Activated naive CD4-positive, alpha-beta T cell treated with Interleukin-2 at 50 U/mL for 16 hours (primary cell): ENCODE data around the gene GALNT9.

Source experiments
- DNase-seq: peaks from one replicate; pipeline ENCODE4 v3.0.0-alpha.2; 2020

The GALNT9 gene

DNA sequence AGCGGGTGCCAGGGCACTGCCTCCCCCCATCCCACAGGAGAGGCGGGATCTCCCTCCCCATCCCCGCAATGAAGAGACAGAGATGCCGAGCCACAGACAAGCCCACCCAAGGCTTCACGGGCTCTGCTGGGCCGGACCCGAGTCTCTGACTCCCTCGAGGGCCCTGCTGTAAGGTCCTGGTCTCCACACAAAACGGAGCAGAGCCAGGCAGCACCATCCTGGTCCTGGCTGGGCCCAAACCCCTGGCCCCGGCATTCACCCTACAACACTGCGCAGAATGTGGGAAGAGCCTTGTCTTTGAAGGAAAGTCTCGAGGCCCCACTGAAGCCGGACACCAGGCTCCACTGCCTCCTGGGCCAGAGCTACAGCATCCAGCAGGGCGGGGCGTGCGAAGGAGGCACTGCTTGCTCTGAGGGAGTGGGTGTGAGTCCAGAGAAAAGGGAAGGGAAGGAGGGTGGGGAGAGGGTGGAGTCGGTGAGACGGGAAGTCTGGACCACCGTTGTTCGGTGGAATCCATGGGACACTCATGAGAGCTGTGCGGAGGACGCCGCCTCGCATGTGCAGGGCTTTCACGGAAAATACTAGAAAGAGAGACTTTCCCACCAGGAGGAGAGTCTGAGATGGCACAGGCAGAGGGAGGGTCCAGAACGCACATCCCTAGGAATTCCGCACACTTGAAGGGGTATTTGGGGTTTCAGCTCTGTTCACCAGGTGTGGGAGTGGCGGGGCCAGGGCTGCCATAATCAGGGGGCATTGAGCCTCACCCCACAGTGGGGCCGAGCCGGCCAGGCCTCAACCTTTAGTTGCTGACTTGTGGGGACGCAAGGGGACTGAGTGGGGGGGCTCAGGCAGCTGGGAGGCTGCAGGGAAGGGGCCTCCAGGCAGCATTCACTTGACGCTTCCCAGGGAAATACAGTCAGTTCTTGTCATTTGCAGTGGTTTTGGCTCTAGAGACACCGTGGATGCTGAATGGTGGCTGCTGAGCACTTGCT lies 36.8 kb downstream of the GALNT9 start:
- no peak for DNase-seq

DNA sequence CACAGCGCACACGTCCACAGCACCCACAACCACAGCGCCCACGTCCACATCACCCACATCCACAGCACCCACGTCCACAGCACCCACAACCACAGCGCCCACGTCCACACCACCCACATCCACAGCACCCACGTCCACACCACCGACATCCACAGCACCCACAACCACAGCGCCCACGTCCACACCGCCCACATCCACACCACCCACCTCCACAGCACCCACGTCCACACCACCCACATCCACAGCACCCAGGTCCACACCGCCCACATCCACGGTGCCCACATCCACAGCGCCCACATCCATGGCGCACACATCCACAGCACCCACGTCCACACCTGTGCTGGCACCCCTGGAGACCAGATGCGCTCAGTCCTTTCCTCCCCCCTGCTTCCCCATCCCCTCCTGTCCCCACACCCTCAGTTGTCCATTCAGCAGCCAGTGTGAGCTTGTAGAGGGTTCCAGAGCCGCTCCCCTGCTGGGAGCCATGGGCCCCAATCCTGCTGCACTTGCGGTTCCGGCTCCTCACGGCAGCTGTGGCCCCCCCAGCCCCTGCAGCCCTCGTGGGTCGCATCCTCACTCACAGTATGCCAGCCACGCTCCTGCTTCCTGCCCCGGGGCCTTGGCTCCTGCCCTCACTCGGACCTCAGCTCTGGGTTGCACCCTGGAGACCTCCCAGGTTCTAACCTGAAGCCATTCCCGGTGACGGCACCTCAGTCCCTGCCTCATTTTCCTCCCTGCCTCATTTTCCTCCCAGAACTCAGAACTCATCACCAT lies 37.8 kb downstream of the GALNT9 start:
- DNase-seq, result no peak

DNA sequence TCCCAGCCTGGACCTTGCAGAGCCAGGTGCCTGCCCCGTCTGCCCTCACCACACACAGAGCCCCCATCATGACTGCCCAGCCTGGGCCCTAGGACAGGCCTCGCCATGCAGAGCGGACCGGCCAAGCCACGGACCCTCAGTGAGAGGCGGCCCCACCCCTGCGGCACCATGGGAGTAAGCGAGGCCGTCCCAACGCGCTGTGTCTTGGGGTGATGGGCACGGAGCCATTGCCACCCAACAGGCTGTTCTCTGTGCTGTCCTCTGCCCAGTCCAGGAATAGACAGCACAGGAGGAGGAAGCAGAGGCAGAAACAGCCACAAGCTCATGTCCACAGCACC lies 39.2 kb downstream of the GALNT9 start:
- DNase-seq, result no peak

DNA sequence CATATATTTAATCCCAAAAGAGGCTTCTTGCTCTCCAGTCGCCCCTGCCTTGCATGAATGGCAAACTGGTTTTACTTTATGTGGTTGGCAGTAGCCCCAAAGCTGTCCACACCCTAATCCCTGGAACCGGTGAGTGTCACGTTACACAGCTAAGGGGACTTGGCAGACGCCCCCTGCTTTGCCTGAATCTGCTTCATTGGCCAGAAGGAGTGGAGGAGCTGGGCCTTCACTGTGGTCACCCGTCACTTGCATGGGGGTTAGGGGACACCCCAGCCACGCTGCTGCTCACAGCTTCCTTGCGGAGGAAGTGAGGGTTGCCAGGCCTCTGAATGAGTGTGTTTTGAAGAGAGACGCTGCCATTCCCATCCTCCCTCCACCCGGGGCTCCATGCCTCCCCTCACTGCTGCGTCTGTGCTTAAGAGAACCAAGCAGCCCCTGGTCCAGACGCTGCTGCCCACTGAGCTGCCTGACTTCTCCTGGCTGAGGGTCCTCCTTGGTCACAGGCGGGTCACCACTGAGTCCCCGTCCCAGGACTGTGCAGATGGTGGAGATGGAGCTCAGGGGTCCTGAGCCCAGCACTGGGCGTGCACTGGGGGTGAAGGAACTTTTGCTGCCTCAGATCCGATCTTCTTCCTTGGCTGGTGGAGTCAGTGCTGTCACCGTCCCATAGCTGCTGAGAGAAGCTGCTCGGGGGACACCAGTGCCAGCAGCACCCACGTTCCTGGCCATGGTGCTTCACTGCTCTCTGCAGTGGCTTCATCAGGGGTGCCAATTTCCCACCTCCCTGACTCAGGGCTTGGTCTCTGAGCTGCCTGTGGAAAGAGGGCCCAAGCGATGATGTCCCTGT lies 39.8 kb downstream of the GALNT9 start:
- no peak for DNase-seq

DNA sequence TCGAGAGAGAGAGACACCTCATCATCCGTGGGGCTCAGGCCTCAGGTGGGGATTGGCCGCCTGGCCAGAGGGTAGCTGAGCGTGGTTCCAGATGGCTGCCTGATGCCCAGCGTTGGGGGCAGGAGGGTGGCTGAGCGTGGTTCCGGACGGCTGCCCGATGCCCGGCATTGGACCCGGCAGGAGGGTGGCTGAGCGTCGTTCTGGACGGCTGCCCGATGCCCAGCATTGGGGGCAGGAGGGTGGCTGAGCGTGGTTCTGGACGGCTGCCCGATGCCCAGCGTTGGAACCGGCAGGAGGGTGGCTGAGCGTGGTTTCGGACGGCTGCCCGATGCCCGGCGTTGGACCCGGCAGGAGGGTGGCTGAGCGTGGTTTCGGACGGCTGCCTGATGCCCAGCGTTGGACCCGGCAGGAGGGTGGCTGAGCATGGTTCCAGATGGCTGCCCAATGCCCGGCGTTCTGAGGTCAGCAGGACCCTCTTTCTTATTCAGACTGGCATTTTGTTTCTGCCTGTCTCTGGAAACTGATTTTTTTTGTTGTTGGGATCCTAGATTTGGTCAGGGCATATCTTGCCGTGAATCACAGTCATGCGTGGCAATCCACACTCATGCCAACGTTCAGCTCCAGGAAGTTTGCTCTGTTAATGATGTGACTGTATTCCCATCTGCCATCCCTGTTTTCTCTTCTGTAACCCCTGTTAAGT lies 40.7 kb downstream of the GALNT9 start:
- no peak for DNase-seq

DNA sequence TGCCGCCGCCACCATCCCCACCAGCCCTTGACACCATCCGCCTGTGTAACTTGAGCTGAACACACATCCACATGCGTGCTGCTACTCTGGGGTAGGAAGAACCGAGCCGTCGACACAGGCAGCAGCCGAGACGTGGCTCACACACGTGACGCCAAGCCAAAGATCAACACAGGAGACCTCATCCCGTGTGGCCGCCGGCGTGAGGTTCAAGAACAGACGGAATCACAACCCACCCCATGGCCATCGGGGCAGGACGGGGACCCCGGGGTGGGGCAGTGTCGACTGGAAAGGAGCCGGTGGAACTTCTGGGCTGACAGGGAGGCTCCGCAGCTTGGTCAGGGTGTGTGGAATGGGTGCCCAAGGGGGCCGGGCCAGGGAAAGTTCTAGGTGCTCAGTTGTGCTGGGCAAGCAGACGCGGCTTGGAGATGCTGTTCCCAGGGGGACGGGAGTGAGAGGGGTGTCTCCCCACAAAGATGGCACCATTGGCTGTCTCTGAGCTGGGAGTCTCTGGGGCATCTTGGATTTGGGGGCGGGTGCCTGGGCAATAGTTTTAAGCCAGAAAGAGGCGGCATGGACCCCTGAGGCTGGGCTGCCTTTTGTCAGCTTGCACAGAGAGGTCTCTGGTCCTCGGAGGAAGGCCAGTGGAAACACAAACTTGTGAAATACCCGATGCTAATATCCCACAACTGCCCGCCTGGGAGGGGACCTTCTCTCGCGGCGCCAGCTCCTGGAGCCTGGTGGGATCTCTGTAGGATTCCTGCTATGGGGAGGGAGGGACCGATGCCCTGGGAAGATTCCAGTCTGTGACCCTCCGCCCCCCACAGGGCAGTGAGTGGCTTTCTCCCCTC lies 41.8 kb downstream of the GALNT9 start:
- no peak for DNase-seq

DNA sequence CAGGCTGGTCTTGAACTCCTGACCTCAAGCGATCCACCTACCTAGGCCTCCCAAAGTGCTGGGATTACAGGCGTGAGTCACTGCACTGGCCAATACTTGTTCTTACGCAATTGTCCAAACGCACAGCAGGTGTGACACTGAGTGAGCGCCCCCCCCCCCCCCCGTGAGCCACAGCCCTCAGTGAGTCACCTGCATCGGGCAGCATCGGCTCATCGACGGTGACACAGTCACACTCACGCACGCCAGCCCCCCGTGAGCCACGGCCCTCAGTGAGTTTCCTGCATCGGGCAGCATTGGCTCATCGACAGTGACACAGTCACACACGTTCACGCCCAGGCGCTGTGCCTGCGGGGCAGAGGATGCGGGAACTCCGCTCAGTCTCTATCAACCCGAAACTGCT lies 42.5 kb downstream of the GALNT9 start:
- no peak for DNase-seq

DNA sequence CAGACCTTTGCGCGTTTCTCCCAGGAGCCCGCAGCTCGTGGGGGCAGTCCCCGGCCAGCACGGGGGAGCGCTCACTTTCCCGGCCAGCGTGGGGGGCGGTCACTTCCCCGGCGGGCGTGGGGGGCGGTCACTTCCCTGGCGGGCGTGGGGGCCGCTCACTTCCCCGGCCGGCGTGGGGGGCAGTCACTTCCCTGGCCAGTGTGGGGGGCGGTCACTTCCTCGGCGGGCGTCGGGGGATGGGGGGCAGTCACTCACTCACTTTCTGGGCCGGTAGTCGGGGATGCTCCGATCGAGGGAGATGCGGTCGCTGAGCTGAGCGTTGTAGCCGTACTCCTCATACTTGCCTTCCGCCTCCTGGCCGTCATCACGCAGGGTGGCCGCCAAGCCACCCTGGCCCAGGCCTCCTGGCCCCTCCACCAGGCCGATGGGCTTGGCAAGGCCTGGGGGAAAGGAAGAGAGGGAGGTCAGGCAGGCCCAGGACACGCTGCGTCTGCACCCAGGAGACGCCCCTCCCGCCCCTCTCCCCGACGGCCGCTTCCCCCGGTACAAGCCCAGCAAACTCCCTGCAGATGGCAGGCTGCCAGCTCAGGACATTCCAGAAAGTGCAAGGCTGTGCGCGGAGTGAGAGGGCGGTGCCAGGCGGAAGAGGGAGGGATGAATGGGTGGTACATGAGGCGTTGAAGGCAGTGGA lies 43.3 kb downstream of the GALNT9 start:
- no peak for DNase-seq

DNA sequence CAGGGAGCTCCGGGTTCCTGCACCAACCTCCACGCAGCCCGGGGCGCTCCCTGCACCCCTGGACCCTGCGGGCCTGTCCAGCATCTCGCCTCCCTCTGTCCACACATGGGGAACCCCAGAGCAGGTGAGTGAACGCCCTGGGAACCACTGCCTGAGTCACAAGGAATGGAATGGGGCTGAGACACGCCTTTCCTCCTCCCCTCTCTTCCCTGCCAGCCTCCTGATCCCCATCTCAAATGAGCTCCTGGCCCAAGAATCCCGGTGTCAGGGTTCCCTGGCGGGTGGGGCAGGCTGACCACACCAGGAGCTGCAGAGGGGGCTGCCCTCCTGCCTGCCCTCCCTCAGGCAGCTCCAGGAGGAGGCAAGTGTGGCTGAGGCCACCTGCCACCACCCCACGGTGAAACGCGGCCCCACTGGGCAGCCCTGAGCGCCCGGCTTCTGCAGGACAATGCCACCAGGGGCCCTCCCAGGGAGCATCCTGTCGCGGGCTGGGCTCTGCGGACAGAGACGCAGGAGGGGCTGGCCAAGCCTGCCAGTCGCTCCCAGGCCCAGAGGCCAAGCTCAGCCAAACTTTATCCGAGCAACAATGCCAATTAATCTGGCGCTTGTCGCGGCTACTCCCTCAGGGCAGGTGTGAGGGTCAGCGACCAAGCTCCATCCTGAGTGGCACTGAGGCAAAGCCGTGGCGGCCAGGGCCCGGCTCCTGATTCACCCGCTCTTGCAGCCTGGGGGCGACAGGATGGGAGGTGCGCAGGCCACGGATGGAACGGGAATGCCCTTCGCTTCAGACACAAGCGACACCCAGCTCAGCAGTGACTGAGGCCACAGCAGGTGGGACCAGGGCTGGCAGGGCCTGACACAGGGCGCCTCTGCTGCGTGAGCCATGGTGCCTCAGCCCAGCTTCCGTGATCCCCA lies 44.3 kb downstream of the GALNT9 start:
- DNase-seq, result no peak

DNA sequence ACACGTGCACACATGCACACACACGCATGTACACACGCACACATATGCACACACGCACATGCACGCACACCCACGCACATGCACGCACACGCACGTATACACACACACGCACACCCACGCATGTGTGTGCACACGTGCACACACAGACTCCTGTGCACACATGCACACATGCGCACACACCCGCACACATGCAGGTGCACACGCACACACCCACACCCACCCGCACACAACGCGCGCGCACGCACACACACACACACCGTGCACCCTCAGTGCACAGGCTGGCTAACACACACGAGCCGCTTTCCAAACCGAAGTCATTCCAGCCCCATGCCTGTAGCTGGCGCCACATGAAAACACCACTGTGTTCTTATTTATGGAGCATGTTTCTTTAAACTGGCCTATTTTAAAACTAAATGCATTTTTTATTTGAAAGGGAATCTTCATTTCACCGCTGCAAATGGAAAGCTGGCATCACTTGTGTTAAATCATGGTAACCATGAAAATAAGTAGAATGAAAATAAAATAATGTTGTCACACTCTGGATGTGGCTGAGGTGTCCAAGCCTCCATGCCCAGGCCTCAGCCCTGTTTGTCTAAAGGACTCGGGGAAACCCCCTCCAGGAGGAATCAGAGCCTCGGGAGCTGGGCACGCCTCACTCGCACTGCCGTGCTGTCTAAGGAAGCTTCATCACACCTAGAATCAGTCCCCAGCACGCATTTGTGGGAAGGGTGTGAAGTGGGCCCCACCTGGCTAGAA lies 45.1 kb downstream of the GALNT9 start:
- no peak for DNase-seq

DNA sequence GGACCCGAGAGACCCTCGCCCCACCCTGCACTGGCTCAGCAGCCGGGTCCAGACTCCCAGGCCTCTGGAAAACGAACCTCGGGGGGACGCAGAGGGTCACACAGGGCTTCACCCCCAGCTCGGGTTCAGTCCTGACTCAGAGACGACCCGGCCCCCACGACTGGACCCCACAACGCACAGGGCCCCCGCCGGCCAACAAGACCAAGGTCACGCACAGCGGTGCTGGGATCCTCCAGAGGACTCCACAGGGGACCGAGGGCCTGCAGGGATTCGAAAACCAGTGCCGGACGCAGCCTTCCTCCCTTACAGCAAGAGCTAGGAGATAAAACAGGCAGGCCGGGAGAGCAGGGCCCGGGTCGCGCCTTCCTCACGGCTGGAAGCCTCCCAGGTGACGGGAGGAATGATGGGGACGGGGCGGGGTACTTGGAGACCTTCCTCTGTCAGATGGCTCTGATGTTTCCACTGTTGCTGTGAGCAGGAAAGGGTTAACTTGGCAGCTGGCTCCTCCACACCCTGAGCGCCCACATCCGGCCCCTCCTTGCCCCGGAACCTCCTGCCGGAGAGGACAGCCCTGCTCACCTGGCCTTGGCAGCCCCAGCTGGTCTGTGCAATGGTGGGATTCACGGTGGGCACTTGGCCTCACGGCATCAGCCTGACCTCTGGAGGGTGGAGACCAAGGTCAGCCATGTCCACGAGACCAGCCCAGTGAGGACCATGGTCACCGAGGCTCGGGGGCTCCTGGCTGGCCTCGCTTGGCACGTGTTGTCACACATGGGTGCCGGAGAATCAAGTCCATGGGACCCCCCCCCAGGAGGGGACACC lies 46.2 kb downstream of the GALNT9 start:
- no peak for DNase-seq

DNA sequence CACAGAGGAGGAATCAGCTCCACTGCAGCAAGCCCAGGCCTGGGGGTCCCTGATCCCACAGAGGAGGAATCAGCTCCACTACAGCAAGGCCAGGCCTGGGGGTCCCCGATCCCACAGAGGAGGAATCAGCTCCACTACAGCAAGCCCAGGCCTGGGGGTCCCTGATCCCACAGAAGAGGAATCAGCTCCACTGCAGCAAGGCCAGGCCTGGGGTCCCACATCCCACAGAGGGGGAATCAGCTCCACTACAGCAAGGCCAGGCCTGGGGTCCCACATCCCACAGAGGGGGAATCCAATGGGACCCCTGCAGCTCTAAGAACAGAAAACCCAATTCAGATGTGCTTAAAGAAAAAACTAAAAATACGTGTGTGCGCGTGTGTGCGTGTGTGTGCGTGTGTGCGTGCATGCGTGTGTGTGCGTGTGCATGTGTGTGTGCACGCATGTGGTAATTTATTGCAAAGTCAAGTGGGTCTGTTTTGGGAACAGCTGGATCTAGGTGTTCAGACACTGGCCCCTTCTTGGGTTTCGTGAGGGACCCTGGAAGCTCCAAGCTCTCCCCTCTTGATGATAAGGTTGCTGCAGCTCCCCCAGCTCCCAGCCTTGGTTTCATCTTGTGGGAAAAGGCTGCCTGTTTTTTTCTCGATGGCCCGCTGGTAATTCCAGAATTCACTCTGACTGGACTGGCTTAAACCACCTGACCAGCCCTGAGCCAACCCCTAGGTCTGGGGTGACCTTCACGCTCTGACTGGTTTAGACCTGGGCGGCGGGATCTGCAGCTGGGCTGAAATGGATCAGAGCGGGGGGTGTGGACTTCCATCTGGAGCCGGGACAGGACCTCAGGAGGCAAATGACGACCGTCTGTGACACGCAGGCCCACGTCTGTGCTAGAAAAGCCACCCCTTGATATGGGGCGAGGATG lies 47.1 kb downstream of the GALNT9 start:
- DNase-seq, result no peak

DNA sequence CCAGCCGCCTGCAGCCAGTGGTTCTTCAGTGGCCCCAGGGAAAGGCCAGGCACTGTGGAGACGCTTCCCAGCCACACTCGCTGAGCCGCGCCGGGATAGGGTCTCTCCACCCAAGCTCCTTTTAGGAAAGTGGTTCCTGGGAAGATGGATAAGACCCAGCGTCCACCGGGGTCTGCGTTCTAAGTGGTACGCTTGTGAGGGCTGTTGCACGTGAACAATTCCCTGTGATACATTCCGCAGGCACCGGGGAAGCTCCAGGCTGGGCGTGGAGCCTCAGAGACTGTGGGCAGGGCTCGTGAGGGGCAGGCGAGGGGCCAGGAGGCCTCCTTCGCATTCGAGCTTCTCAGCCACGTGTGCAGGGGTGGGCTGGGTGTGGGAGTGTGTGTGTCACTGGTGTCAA lies 48.4 kb downstream of the GALNT9 start:
- no peak for DNase-seq

DNA sequence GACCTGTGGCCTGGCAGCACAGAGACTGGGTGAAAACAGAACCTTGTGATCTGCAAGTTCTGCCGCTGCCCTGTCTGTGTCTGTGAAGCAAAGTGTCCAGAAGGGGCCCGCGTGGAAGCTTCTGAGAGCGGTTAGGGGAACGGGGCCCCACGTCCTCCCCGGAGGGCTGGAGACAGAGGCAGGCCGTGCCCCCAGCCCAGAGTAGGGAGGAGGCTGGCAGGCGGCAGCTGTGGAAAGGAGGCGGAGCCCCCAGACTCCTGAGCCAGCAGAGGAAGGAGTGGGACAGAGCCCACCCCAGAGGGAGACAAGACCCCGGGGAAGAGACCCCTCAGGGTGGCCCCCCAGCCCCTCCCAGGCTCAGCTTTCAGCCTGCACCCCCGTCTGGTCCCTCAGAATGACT lies 49.0 kb downstream of the GALNT9 start:
- DNase-seq, result no peak

DNA sequence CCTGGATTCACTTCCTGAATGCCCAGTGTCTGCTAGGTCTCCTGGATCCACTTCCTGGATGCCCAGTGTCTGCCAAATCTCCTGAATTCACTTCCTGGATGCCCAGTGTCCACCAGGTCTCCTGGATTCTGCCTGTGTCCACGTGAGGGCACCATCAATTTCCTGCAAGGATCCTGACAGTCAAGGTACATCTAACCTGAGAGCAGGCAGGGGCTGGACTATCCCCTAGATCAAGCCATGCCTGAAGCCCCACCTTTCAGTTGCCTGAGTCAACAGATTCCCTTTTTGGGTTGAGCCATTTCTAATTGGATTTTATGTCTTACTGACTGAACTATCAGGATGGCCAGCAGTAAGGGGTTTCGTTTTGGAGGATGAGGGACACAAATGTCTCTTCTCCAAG lies 49.5 kb downstream of the GALNT9 start:
- no peak for DNase-seq

DNA sequence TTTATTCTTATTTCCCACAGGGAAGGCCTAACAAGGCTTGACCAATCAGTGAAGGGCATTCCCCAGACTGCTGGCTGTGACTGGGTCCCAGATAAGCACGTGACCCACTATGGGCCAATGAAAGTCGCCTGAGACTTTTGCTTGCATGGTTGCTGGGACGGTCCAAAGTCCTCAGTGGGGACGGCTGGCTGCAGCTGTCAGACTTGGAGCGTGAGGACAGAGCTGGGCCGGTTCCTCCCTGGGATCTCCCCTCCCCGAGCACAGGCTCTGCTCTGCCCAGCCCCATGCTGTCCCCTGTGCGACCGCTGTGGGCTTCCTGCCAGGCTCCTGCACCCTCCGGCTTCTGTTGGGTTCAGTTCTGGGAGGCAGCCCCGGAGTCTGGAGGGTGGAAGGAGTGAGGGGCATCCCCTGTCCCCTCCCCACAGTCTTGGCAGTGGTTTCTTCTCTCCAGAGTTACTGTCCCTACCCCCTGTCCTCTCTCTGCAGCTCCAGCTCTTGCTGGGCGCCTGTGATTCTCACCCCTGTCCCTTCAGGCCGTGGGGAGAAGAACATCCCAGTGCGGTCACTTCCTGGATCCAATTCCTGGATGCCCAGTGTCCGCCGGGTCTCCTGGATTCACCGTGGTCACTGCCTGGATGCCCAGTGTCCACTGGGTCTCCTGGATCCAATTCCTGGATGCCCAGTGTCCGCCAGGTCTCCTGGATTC lies 50.1 kb downstream of the GALNT9 start:
- DNase-seq, result no peak
